Neural progenitor cell (in vitro differentiated cells): ENCODE data around the gene TVP23A. TPM values are rescaled to one million over a fixed set of nuclear protein-coding genes. Genes with fewer than 3 reads are reported as not detected.

ENCODE experiments used
- DNase-seq: peaks from one replicate; pipeline ENCODE4 v3.0.0-alpha.2; 2016; ENCODE audit warnings: low spot score
- H2AFZ ChIP-seq: fragments of 200-600 bp; sonication (generic); replicated peaks from 2 replicates; pipeline ENCODE4 v1.6.1; 2016; ENCODE audit warnings: antibody characterized with exemption
- H3F3A ChIP-seq: fragments of 200-600 bp; sonication (generic); 2 replicates; pipeline ENCODE4 v1.6.1; 2016; ENCODE audit warnings: antibody characterized with exemption, low read depth
- H3K27ac ChIP-seq: fragments of 200-600 bp; sonication (generic); 2 replicates; pipeline ENCODE4 v1.5.1; 2016; ENCODE audit warnings: mild to moderate bottlenecking
- H3K27me3 ChIP-seq: fragments of 200-600 bp; sonication (generic); 2 replicates; pipeline ENCODE4 v1.6.1; 2016; ENCODE audit warnings: mild to moderate bottlenecking, moderate library complexity
- H3K36me3 ChIP-seq: fragments of 200-600 bp; sonication (generic); 2 replicates; pipeline ENCODE4 v1.5.1; 2016
- H3K4me1 ChIP-seq: fragments of 200-600 bp; sonication (generic); 2 replicates; pipeline ENCODE4 v1.6.1; 2016; ENCODE audit warnings: mixed run types
- H3K4me2 ChIP-seq: fragments of 200-600 bp; sonication (generic); 2 replicates; pipeline ENCODE4 v1.6.1; 2016
- H3K4me3 ChIP-seq: fragments of 200-600 bp; sonication (generic); 2 replicates; pipeline ENCODE4 v1.5.1; 2016
- H3K79me2 ChIP-seq: fragments of 200-600 bp; sonication (generic); 2 replicates; pipeline ENCODE4 v1.6.1; 2016; ENCODE audit warnings: low read depth
- H3K9ac ChIP-seq: fragments of 200-600 bp; sonication (generic); 2 replicates; pipeline ENCODE4 v1.6.1; 2016
- H3K9me3 ChIP-seq: fragments of 200-600 bp; sonication (generic); 2 replicates; pipeline ENCODE4 v1.5.1; 2016; ENCODE audit warnings: low read depth
- H4K20me1 ChIP-seq: fragments of 200-600 bp; sonication (generic); 2 replicates; pipeline ENCODE4 v1.6.1; 2016; ENCODE audit warnings: low read depth
- H3K27ac Mint-ChIP-seq: 3 replicates; pipeline ENCODE4 v1.8.0; 2021; ENCODE audit warnings: mixed read lengths
- H3K27me3 Mint-ChIP-seq: 2 replicates; pipeline ENCODE4 v1.8.0; 2022; ENCODE audit warnings: low read depth, mild to moderate bottlenecking, inconsistent platforms, moderate library complexity, mixed read lengths; ENCODE audit not compliant: insufficient read depth
- H3K36me3 Mint-ChIP-seq: 3 replicates; pipeline ENCODE4 v1.8.0; 2021; ENCODE audit warnings: mixed read lengths
- H3K4me1 Mint-ChIP-seq: 3 replicates; pipeline ENCODE4 v1.8.0; 2021; ENCODE audit warnings: mixed read lengths
- H3K4me3 Mint-ChIP-seq: 3 replicates; pipeline ENCODE4 v1.8.0; 2021; ENCODE audit warnings: mild to moderate bottlenecking, moderate library complexity, mixed read lengths
- H3K9me3 Mint-ChIP-seq: 3 replicates; pipeline ENCODE4 v1.8.0; 2020; ENCODE audit warnings: mixed read lengths
- EZH2 ChIP-seq: fragments of 200-600 bp; sonication (generic); IDR thresholded peaks from 2 replicates; pipeline ENCODE4 v1.6.1; 2017; ENCODE audit warnings: antibody characterized with exemption, mild to moderate bottlenecking, moderate library complexity
- EZH2phosphoT487 ChIP-seq: fragments of 200-600 bp; sonication (generic); IDR thresholded peaks from 2 replicates; pipeline ENCODE4 v1.6.1; 2017; ENCODE audit warnings: antibody characterized with exemption
- total RNA-seq: library from RNA; depleted of rRNA; stranded (reverse); fragments of >200 nt; gene quantifications from 2 replicates; pipeline ENCODE4 v1.2.3, GENCODE V29; 2015; ENCODE audit warnings: low replicate concordance
- TF ChIP-seq, protein P1 (sequence below): fragments of 200-600 bp; sonication (generic); IDR thresholded peaks from 2 replicates; pipeline ENCODE4 v1.5.1; 2017; ENCODE audit warnings: antibody characterized with exemption, mild to moderate bottlenecking

The TVP23A gene
- total RNA-seq, 1 donor from 2014 or later = 3.5 TPM

DNA sequence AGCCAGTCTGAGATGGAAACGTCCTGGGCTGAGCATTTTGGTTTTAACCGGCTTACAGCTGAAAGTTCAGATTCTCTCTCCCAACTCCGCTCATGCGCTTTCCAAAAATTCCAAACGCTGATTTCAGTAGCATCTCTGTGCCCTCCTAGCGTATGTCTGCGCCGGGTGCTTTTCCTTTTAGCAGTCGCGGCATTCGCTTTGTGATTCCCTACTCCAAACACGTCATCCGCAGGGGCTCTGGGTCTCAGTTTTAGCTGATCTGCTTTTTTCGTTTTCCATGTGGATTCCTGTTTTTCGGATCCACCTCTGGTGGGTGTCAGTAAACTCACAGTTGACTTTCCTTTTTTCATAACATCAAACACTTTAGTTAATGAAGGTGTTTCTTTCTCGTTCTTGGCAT lies 22.1 kb upstream of the TVP23A start:
- no peak for DNase-seq
- Histone ChIP-seq H3K27ac (no peak overlapping the region), H3K4me2 (no peak overlapping the region), H3K36me3 (no peaks in the 10 kb centered on the region), H3K4me3 (no peak overlapping the region), H3K27me3 (no peaks in the 10 kb centered on the region), H3F3A (no peaks in the 10 kb centered on the region), H2AFZ (peak overlapping the region; percentile 17), H3K79me2 (no peaks in the 10 kb centered on the region), H4K20me1 (no peaks in the 10 kb centered on the region), H3K4me1 (no peaks in the 10 kb centered on the region), H3K9ac (no peak overlapping the region), H3K9me3 (no peaks in the 10 kb centered on the region)
- H3K4me1 Mint-ChIP-seq = peaks cover 3% of the 10 kb centered on the region
- TF ChIP-seq EZH2 = no peak
- no peaks in the 10 kb centered on the region for H3K9me3 Mint-ChIP-seq
- no peak overlapping the region for H3K27ac Mint-ChIP-seq
- no peaks in the 10 kb centered on the region for H3K36me3 Mint-ChIP-seq
- H3K27me3 Mint-ChIP-seq = peaks cover 14% of the 10 kb centered on the region
- H3K4me3 Mint-ChIP-seq = no peak overlapping the region

DNA sequence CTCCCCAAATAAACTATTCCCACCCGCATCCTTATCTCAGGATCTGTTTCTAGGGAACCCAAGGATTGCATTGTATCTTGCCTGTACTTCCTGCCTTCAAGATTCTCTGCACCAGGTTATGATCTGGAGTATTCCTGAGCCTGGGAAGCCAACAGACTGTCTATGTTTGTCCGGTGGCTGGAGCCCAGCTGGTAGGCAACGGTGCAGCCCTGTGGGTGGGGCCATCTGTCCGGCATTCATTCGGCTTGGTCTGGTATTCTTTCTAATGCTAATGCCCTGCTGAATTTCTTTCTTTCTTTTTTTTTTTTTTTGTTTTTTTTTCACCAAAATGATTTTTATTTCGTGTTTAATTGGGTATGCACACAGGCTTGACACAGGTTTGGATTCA lies 20.7 kb upstream of the TVP23A start:
- H2AFZ ChIP-seq = no peak overlapping the region

DNA sequence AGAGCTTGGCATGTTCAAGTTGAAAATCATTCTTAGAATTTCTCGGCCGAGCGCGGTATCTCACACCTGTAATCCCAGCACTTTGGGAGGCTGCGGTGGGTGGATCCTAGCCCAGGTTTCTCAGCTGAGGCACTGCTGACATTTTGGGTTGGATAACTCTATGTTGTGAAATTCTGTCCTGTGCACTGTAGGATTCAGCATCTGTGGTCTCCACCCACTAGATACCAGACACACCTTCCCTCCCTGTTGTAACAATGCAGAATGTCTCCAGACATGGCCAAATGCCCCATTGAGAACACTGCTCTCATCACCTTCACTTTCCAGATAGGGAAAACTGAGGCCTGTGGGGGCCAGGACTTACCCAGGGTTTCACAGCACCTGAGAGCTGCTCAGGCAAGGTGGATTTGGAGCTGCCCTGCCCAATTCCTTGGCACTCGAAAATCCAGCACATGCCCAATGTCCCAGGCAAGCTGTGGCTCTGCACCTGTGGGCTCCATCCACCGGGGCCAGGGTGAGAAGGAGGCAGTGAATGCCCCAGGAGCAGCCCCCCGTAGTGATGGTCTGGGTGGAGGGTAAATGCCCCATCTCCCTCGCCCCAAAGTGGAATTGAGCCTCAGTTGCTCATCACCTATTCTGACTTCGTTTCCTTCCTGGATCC lies 20.2 kb upstream of the TVP23A start:
- Histone ChIP-seq H3K9me3 (no peaks in the 10 kb centered on the region), H3K4me1 (no peaks in the 10 kb centered on the region), H3K27ac (no peak overlapping the region), H3K4me3 (no peak overlapping the region), H2AFZ (no peak overlapping the region), H3K9ac (no peak overlapping the region), H3F3A (no peaks in the 10 kb centered on the region), H3K36me3 (no peaks in the 10 kb centered on the region), H3K27me3 (no peaks in the 10 kb centered on the region), H3K4me2 (no peak overlapping the region), H4K20me1 (no peaks in the 10 kb centered on the region), H3K79me2 (no peaks in the 10 kb centered on the region)
- TF ChIP-seq, protein P1, sequence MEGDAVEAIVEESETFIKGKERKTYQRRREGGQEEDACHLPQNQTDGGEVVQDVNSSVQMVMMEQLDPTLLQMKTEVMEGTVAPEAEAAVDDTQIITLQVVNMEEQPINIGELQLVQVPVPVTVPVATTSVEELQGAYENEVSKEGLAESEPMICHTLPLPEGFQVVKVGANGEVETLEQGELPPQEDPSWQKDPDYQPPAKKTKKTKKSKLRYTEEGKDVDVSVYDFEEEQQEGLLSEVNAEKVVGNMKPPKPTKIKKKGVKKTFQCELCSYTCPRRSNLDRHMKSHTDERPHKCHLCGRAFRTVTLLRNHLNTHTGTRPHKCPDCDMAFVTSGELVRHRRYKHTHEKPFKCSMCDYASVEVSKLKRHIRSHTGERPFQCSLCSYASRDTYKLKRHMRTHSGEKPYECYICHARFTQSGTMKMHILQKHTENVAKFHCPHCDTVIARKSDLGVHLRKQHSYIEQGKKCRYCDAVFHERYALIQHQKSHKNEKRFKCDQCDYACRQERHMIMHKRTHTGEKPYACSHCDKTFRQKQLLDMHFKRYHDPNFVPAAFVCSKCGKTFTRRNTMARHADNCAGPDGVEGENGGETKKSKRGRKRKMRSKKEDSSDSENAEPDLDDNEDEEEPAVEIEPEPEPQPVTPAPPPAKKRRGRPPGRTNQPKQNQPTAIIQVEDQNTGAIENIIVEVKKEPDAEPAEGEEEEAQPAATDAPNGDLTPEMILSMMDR = no peak
- TF ChIP-seq EZH2 (no peak), EZH2phosphoT487 (no peak)
- Mint-ChIP-seq H3K36me3 (no peaks in the 10 kb centered on the region), H3K4me1 (peaks cover 3% of the 10 kb centered on the region), H3K27me3 (peaks cover 16% of the 10 kb centered on the region), H3K4me3 (no peak overlapping the region), H3K9me3 (no peaks in the 10 kb centered on the region), H3K27ac (no peak overlapping the region)
- DNase-seq = no peak

More for the DNA sequence above, 20.7 kb upstream of the TVP23A start:
- H3K4me1 ChIP-seq = no peaks in the 10 kb centered on the region
- no peak overlapping the region for H3K27ac ChIP-seq
- no peaks in the 10 kb centered on the region for H4K20me1 ChIP-seq
- Mint-ChIP-seq H3K9me3 (no peaks in the 10 kb centered on the region), H3K4me1 (peaks cover 3% of the 10 kb centered on the region), H3K4me3 (no peak overlapping the region), H3K27ac (no peak overlapping the region), H3K27me3 (peaks cover 15% of the 10 kb centered on the region), H3K36me3 (no peaks in the 10 kb centered on the region)
- no peak overlapping the region for H3K4me3 ChIP-seq
- H3K9ac ChIP-seq = no peak overlapping the region
- TF ChIP-seq EZH2 (no peak), EZH2phosphoT487 (no peak)
- TF ChIP-seq, protein P1 = no peak
- no peaks in the 10 kb centered on the region for H3K9me3 ChIP-seq
- DNase-seq = peak; percentile 20
- no peaks in the 10 kb centered on the region for H3K36me3 ChIP-seq
- no peaks in the 10 kb centered on the region for H3K27me3 ChIP-seq
- no peaks in the 10 kb centered on the region for H3F3A ChIP-seq
- no peaks in the 10 kb centered on the region for H3K79me2 ChIP-seq
- no peak overlapping the region for H3K4me2 ChIP-seq

DNA sequence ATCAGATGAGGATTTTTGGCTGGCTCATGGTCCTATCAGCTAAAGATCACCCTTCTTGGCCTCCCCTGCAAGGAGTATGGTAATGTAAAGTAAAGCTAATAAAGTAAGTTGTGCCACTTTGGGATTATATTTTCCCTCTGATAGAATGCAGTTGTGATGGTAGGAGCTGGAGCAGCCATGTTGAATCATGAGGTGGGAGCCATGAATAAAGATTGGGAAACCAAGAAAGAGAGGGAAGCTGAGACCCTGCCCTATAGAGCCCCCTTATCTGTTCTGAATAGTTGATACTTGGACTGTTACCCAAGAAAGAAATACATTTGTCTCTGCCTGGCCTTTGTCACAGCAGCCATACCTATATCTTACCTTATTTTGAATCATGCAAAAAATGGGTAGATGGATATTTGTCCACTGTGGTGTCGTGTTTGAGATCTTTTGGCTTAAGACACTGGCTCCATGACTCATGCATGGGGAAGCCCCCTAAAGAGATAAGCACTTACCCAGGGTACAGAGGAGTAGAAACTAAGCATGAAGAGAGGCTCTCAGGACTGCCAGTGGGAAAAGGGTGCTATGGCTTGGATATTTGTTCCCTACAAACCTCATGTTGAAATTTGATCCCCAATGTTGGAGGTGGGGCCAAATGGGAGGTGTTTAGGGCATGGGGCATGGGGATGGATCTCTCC lies 17.7 kb upstream of the TVP23A start:
- no peaks in the 10 kb centered on the region for H4K20me1 ChIP-seq
- H3K4me3 Mint-ChIP-seq = no peak overlapping the region
- TF ChIP-seq EZH2 (no peak), EZH2phosphoT487 (no peak)
- TF ChIP-seq, protein P1 = no peak
- H3K9me3 Mint-ChIP-seq = no peaks in the 10 kb centered on the region
- H3F3A ChIP-seq = no peaks in the 10 kb centered on the region
- no peaks in the 10 kb centered on the region for H3K36me3 ChIP-seq
- no peaks in the 10 kb centered on the region for H3K9me3 ChIP-seq
- no peak overlapping the region for H3K4me2 ChIP-seq
- no peaks in the 10 kb centered on the region for H3K27me3 ChIP-seq
- no peak overlapping the region for H3K27ac Mint-ChIP-seq
- H3K79me2 ChIP-seq = no peaks in the 10 kb centered on the region
- H3K27ac ChIP-seq = no peak overlapping the region
- H3K27me3 Mint-ChIP-seq = peaks cover 14% of the 10 kb centered on the region
- H2AFZ ChIP-seq = no peak overlapping the region
- no peak for DNase-seq
- peaks cover 3% of the 10 kb centered on the region for H3K4me1 Mint-ChIP-seq
- no peak overlapping the region for H3K4me3 ChIP-seq
- H3K4me1 ChIP-seq = no peaks in the 10 kb centered on the region
- H3K9ac ChIP-seq = no peak overlapping the region
- H3K36me3 Mint-ChIP-seq = no peaks in the 10 kb centered on the region
